MM.1S (cell line): Measurements from ENCODE around the gene LYZL1.

Experiments used
- CTCF ChIP-seq: fragments of 300-600 bp; sonication (generic); IDR thresholded peaks from 2 replicates; pipeline ENCODE4 v1.5.1; 2016; ENCODE audit warnings: antibody characterized with exemption, low read length, mixed read lengths
- EZH2 ChIP-seq: fragments of 300-600 bp; sonication (generic); optimal IDR thresholded peaks from 2 replicates; pipeline ENCODE3; 2017; ENCODE audit warnings: low read depth, mild to moderate bottlenecking, antibody characterized with exemption, low read length, mixed read lengths
- EZH2phosphoT487 ChIP-seq: fragments of 300-600 bp; sonication (generic); IDR thresholded peaks from 2 replicates; pipeline ENCODE4 v1.6.1; 2018; ENCODE audit warnings: antibody characterized with exemption, low read length

GRCh38 chr10:29329420-29329819 is 40.5 kb downstream of the LYZL1 start:
- TF ChIP-seq CTCF (no peak), EZH2phosphoT487 (no peak), EZH2 (no peak)
